HG03108 (cell line): ENCODE measurements around the gene OSMR.

ENCODE experiments used
- ATAC-seq: cut with Tn5 transposase; IDR thresholded peaks from one replicate; pipeline ENCODE4 v1.9.1; 2021; ENCODE audit warnings: moderate library complexity; ENCODE audit not compliant: unreplicated experiment

The OSMR gene

DNA sequence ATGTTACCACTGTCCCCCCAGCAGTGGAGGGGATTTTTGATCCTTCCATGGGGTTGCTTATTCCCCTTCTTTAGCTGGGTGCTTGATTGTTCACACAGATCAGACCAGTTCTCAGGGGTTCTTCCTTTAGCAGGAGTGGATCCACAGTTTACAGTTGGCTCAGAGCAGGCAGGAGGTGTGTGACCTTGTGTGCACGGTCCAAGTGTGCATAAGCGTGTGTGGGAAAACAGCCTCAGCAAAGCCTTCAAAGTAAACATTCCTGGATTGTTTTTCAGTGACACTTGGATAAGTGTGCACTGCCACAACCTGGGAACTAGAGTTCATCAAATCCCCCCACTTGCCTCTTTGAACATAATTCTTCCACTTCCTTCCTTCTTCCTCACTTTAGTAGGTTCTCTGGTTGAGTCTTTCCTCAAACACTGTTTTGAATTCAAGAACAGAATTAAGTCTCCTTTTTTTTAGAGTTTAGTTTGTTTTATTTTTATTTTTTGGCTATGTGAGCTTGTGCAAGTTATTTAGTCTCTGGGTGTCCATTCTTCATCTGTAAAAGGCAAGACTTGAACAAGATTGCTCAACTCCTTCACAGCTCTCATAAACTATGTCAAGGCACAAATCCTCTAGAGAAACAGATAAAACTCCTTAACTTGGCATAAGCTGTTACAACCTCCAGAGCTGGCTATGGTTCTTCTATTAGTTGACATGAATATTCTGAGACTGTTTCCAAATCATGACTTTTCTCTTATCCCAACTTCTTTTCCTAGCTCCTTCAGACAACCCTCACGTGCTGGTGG lies 78.0 kb downstream of the OSMR start:
- ATAC-seq: no peak

DNA sequence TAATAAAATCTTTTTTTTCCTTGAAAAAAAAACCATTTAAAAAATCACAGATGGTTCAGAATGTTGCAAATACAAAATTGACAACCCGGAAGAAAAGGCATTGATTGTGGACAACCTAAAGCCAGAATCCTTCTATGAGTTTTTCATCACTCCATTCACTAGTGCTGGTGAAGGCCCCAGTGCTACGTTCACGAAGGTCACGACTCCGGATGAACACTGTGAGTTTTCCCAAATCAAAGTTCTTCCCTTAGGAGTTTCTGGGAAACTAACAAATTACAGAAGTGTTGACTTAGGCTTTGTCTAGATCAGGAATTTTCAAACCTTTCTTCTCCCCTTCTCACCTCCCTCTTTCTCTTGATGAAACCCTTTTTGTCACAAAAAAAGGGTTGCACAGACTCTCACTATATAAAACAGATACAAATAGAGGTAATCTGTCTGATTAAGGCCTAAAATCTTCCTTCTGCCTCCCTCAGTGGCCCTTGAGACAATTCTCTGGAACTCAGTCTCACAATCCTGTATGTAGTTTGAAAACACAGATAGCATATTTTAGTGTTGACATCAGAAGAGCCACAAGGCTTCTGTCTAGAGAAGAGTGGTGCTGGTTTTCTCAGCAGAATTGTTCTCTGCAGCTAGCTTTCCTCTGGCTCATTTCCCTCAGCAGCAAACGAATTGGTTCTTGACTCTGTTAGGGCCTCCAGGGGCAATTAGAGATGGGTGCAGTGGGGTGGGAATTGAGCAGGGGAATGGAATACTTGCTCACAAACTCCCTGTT lies 79.5 kb downstream of the OSMR start:
- ATAC-seq: no peak

DNA sequence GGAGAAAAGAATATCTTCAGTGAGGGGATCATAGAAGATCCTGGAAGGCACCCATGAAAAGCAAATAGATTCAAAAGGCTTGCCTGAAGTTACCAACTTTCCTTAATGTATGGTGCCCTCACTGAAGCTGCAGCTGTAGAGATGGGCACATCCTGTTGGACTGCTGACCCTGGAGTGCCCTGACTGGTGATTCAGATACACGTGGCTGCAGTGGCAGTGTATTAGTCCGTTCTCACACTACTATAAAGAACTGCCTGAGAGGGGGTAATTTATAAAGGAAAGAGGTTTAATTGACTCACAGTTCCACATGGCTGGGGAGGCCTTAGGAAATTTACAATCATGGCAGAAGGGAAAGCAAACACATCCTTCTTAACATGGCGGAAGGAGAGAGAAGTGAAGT lies 80.3 kb downstream of the OSMR start:
- ATAC-seq: no peak

DNA sequence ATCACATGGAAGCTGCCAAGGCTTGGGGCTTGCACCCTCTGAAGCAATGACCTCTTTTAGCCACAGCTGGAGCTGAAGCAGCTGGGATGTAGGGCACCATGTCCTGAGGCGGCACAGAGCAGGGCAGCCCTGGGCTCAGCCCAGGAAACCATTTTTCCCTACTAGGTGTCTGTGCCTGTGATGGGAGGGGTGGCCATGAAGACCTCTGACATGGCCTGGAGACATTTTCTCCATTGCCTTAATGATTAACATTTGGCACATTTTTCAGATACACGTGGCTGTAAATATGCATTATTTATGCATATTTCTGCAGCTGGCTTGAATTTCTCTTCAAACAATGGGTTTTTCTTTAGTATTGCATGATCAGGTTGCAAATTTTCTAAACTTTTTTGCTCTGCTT lies 81.7 kb downstream of the OSMR start:
- ATAC-seq: no peak

DNA sequence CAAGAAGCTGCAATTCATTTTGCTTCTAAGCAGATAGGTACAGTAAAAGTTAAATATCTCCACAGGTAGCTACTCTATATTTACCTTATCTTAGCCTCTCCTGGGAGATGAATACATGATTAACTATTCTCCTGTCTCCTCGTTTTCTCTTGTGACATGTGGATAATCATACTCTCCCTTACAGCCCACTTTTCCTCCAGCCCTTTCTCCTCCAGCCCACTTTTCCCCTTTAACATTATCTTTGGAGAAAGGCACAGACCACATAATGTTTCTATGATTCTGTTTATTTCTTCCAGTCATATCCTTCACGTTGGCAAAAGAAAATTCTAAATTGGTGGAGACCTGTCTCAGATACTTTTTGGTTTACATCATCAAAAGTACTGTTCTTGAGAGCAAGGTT lies 84.0 kb downstream of the OSMR start:
- no peak for ATAC-seq

DNA sequence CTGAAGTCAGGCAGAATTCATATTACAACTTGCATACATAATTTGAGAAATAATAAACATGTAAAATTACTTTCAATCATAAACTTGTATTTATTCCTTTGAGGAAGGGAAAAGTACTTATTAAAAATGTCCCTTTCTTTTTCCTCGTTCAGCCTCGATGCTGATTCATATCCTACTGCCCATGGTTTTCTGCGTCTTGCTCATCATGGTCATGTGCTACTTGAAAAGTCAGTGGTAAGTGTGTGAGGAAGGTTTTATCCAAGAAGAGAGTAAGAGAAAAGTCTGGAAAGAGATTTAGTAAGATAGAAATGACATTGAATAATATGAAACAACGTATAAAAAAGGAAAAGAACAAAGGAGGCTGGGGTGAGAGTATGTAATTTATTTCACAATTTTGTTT lies 85.9 kb downstream of the OSMR start:
- no peak for ATAC-seq

DNA sequence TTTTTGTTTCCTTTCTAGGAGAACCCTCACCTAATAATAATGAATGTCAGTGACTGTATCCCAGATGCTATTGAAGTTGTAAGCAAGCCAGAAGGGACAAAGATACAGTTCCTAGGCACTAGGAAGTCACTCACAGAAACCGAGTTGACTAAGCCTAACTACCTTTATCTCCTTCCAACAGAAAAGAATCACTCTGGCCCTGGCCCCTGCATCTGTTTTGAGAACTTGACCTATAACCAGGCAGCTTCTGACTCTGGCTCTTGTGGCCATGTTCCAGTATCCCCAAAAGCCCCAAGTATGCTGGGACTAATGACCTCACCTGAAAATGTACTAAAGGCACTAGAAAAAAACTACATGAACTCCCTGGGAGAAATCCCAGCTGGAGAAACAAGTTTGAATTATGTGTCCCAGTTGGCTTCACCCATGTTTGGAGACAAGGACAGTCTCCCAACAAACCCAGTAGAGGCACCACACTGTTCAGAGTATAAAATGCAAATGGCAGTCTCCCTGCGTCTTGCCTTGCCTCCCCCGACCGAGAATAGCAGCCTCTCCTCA lies 87.1 kb downstream of the OSMR start:
- ATAC-seq: no peak

DNA sequence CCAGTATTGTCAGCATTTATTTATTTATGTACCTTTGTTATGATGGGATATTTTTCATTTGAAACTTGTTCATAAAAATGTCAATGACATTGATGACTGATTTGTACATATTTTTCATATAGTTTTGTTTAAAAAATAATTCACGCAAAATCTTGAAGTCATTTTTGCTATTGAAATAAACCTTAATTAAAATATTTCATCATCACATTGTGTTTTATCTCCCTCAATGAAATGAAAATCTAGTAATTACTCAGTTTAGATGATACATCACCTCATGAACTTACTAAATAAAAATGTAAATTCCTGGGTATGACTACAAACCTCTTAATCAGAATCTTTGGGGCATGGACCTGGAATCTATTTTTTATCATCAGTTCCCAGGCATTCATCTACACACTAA lies 89.6 kb downstream of the OSMR start:
- no peak for ATAC-seq

DNA sequence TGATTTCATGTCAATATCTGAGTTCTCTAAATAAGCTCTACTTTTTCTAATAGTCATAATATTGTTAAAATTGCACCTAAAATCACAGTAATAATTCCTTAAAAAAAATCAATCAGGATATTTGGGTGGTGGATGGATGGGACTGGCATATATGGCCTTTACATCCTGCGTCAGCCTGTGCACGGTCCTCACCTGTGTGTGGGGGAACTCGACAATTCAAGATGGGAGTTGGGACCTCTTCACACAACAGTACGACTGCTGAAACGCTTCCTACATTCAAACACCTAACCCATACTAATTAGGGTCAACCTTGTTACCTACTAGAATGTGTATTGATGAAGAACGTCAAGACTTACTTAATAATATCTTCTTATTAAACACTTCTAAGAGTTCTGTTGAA lies 90.5 kb downstream of the OSMR start:
- no peak for ATAC-seq

DNA sequence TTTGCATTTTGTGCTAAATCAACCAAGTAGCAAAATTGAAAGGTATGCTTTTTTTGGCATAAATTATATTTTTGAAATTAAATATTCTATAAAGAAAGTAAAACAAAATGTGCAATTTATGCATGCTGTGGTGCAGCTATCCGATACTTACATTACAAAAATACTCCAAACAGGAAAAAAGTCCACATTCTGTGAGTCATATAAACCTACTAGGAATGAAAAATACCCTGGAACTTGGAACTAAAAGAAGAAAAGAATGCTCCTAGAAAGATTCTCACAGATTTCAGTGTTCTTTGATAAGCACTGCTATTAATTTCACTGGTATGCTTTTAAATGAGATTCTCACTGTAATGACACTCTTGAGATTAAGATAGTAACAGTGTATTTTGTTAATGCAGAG lies 92.6 kb downstream of the OSMR start:
- ATAC-seq: no peak

DNA sequence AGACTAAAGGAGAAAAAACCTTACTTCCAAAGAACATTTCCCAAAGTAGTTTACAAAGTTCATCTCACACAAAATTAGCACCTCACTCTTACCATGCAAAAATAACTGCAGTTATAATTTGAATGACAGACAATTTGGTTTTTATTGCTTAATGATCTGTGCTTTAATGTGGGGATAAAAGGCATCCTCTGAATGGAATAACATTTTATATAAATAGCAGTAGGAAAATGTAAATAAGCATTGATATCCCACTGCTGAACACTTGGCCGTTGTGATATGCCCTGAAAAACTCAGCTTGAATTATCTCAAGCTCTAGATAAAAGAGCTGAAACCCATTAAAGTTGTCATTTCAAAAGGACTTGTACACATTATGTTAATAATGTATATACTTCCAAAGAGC lies 93.2 kb downstream of the OSMR start:
- ATAC-seq: no peak

DNA sequence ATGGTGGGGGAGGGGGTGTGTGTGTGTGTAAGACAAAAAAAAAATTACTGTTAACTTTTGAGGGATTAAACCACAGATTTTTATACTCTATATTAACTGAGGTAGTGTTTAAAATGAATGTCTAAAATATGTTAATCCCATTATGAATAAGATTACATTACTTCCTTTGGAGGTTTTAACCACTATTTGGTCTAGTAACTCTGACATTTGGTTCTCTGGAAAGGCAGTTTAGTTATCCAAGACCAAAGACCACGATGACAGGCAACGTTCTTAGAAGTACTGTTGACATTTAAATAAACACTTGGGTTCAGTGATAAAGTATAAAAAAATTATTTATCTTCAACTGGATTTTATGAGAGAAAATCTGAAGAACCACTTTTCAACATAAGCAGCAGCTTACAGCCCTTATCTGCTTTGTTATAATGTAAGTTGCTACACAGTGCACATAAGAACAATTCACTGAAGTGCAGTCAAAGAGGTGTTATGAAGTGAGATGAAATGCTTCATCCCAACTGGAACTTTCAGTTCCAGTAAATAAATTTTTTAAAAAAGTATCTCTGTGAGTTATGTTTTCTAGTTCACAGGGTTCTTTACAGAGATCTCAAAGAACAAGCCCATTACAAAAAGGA lies 94.5 kb downstream of the OSMR start:
- ATAC-seq: no peak

DNA sequence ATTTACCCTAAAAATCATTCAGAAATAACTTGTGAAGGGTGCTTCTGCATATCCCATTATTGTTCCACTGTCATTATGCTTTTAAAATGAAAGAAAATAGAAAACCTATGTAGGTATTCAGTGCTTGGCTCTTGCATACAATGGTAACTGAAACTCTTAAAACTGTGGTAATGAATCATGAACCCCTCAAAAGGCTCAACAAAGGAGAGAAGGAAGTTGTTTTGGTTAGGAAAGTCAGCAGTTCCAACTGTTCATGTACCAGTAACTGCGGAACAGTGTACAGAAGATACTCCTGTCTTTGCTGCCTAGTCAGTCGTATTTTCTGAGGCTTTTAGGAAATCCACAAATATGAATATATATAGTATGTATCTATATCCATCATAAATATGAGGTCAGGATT lies 96.1 kb downstream of the OSMR start:
- ATAC-seq: no peak

DNA sequence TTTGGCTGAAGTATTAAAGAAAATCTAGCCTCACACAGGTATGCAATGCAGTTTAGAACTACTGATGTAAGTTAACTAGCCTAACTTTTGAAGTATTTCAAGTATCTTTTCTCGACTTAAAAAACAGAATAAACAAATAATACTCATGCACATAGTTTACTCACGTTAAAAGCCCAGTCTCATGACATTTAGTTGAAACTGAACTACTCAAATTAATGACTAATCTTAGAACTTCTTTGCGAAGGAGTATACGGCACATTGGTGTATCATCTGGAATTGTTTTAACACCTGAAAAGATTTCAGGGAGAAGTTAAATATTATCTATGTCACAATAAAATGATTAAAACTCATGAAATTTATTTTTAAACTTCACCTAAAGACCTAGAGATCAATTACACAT lies 98.5 kb downstream of the OSMR start:
- no peak for ATAC-seq

DNA sequence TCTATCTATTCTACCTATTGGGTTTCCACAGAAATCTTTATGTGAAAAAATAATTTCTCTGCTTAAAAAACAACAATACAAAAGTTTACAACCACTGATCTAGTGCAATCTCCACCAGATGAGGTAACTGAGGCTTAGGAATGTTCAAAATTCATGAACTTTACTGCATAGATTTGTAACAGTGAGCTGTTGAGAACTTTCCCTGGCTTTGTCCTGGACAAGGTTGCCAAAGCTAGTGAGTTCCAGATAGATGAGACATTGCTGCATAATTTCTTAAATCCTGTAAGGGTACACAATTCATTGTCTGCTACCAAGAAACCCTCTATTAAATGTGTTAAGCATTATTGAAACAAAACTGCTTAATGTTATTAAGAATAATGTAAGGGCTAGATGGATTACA lies 102.7 kb downstream of the OSMR start:
- ATAC-seq: no peak

DNA sequence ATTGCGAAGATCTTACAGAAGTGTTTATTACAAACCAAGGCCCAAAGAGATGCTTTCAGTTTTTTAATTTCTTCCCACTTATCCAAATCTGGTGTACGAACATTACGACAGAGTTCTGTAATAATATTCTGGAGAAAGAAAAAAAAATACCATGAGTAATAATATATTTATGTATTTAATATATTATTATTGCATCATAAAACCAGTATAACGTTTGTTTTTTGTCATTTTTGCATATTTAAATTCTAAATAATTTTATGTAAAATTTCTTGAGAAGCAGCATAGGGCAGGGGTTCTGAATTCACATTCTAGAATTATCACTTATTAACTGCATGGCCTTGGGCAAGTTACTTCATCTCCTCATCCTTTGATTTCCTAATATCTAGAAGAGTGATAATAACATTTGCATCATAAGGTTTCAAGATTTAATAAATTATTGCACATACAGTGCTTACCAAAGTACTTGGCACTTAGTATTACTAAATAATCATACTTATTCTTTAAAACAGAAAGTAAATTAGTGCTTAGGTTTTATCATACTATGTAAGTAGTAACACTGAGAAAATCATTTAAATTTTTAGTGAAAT lies 107.7 kb downstream of the OSMR start:
- no peak for ATAC-seq

DNA sequence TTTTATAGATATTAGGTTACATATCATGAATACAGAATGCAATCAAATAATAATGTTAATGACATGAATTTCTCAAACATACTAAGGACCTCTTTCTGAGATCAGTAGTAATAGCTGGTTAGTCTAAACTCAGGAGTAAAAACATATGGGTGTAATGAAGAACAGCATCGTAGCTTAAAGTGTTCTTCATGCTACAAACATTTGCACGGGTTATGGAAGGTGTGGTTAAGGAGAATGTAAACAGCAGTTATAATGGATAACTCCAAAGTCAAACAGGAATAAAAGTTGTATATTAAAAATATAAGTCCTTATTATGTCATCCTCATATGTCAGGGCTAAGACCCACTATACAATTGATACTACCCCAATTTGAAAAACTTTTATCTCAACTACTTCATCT lies 115.9 kb downstream of the OSMR start:
- no peak for ATAC-seq

DNA sequence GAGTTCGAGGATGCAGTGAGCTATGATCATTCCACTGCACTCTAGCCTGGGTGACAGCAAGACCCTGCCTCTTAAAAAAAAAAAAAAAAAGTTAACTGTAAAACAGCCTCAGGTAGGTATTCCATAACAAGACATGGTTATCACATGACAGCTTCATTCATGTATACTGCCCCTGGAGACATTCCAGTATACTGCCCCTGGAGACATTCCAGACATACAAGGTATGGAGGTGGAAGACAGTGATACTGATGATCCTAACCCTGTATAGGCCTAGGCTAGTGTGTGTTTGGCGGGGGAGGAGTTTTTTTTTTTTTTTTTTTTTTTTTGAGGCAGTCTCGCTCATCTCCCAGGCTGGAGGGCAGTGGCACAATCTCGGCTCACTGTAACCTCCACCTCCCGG lies 122.9 kb downstream of the OSMR start:
- ATAC-seq: no peak

DNA sequence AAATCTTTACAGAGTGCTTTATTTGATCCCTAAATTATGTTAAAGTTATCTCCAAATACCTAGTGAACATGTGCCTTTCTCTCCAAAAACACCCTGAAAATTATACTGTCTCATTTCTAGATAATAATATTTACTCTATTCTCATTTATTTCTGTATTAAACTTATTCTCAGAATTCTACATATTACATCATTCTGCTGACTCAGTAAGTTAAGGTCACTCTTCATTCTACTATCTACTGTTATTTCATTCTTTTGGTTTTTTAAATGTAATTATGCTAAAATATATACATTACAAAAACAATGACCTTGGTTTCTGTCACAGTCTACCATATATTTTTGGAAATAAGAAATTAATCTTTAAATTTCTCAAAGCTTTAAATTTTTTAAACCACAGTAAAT lies 132.2 kb downstream of the OSMR start:
- ATAC-seq: no peak

DNA sequence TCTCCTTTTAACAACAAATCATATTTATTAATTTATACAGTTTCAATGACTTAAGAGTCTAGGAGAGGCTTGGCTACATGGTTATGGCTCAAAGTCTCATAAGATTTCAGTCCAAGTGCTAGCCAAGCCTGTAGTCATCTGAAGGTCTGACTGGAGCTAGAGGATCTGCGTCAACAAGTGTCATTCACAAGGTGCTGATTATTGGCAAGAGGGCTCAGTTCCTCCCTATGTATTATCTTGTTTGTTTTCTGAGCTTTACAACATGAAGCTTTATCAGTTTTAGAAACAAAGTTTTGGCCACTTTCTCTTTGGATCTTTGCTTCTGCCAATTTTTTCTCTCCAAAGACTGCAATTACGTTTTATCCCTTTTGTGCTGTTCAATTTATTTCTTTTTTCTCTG lies 133.7 kb downstream of the OSMR start:
- no peak for ATAC-seq
